HEK293 (cell line): ENCODE results near the gene CCDC73.

Experiments used
- MEIS1 ChIP-seq: sonication (generic); formaldehyde crosslinking; IDR thresholded peaks from 2 replicates; pipeline ENCODE4 v1.8.1; 2022; ENCODE audit warnings: missing genetic modification reagents, mild to moderate bottlenecking, borderline replicate concordance
- PRDM1 ChIP-seq: fragments of 450-650 bp; formaldehyde crosslinking; IDR thresholded peaks from 2 replicates; pipeline ENCODE4; 2016; ENCODE audit warnings: missing biosample characterization, missing genetic modification characterization
- ZNF311 ChIP-seq: fragments of 450-650 bp; formaldehyde crosslinking; IDR thresholded peaks from 2 replicates; pipeline ENCODE4 v1.5.1; 2017; ENCODE audit warnings: missing biosample characterization, missing genetic modification characterization, borderline replicate concordance
- ZNF416 ChIP-seq: fragments of 450-650 bp; formaldehyde crosslinking; IDR thresholded peaks from 2 replicates; pipeline ENCODE4 v1.5.1; 2016; ENCODE audit warnings: missing biosample characterization, missing genetic modification characterization
- ZNF585B ChIP-seq: fragments of 450-650 bp; formaldehyde crosslinking; IDR thresholded peaks from 2 replicates; pipeline ENCODE4 v1.5.1; 2016; ENCODE audit warnings: missing biosample characterization, missing genetic modification characterization
- TF ChIP-seq, protein P1 (sequence below): fragments of 450-650 bp; formaldehyde crosslinking; IDR thresholded peaks from 2 replicates; pipeline ENCODE4 v1.5.1; 2016; ENCODE audit warnings: missing biosample characterization, missing genetic modification characterization
- TF ChIP-seq, protein P2 (sequence below): fragments of 450-650 bp; formaldehyde crosslinking; IDR thresholded peaks from 2 replicates; pipeline ENCODE4 v1.5.1; 2016; ENCODE audit warnings: missing biosample characterization, missing genetic modification characterization
- TF ChIP-seq, protein P3 (sequence below): fragments of 450-650 bp; formaldehyde crosslinking; IDR thresholded peaks from 2 replicates; pipeline ENCODE4 v1.5.1; 2016; ENCODE audit warnings: missing biosample characterization, missing genetic modification characterization

DNA sequence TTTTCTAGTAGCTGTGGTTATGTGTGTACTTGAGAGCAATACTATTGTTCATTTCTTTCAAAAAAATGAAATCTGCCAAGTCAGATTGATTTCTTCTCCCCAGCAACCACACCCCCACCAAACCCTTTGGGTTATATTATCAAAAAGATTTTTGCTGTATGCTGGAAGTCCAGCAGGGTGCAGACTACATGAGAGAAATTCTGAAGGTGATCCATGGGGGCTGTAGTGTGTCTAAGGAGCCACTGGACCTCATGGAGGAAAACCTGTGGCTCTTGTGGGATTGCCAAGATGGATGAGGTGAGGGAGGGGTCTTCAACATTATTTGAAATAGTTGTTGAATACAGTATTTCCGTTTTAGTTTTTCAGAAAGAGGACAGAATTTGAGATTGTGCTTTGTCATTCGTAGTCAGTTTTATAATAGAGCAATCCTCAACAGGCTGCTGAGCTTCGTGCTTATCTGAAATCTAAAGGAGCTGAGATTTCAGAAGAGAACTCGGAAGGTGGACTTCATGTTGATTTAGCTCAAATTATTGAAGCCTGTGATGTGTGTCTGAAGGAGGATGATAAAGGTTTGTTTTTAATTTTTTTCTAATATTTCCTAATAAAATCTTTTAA, 207.8 kb downstream of the CCDC73 start:
- TF ChIP-seq, protein P1, sequence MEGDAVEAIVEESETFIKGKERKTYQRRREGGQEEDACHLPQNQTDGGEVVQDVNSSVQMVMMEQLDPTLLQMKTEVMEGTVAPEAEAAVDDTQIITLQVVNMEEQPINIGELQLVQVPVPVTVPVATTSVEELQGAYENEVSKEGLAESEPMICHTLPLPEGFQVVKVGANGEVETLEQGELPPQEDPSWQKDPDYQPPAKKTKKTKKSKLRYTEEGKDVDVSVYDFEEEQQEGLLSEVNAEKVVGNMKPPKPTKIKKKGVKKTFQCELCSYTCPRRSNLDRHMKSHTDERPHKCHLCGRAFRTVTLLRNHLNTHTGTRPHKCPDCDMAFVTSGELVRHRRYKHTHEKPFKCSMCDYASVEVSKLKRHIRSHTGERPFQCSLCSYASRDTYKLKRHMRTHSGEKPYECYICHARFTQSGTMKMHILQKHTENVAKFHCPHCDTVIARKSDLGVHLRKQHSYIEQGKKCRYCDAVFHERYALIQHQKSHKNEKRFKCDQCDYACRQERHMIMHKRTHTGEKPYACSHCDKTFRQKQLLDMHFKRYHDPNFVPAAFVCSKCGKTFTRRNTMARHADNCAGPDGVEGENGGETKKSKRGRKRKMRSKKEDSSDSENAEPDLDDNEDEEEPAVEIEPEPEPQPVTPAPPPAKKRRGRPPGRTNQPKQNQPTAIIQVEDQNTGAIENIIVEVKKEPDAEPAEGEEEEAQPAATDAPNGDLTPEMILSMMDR (tag by site-specific recombination): no peak
- TF ChIP-seq MEIS1 (CRISPR knock-in tag) (no peak), PRDM1 (no peak), ZNF416 (tag by site-specific recombination) (no peak), ZNF311 (tag by site-specific recombination) (no peak), ZNF585B (tag by site-specific recombination) (no peak)
- TF ChIP-seq, protein P2, sequence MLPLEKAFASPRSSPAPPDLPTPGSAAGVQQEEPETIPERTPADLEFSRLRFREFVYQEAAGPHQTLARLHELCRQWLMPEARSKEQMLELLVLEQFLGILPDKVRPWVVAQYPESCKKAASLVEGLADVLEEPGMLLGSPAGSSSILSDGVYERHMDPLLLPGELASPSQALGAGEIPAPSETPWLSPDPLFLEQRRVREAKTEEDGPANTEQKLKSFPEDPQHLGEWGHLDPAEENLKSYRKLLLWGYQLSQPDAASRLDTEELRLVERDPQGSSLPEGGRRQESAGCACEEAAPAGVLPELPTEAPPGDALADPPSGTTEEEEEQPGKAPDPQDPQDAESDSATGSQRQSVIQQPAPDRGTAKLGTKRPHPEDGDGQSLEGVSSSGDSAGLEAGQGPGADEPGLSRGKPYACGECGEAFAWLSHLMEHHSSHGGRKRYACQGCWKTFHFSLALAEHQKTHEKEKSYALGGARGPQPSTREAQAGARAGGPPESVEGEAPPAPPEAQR (tag by site-specific recombination): no peak
- TF ChIP-seq, protein P3, sequence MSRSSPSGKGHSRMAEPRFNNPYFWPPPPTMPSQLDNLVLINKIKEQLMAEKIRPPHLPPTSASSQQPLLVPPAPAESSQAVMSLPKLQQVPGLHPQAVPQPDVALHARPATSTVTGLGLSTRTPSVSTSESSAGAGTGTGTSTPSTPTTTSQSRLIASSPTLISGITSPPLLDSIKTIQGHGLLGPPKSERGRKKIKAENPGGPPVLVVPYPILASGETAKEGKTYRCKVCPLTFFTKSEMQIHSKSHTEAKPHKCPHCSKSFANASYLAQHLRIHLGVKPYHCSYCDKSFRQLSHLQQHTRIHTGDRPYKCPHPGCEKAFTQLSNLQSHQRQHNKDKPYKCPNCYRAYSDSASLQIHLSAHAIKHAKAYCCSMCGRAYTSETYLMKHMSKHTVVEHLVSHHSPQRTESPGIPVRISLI (tag by site-specific recombination): no peak
